Fibroblast of the aortic adventitia (primary cell): ENCODE measurements around the gene FBXO5. TPM values are rescaled to one million over a fixed set of nuclear protein-coding genes. Genes with fewer than 3 reads are reported as not detected.
"Not testable (repeated sequence)": the region's sequence is repeated elsewhere in the genome, so short reads cannot be mapped to it uniquely, and the experiment has no call there.

ENCODE experiments used
- DNase-seq: peaks from one replicate; pipeline ENCODE4 v3.0.0-alpha.2; 2010; ENCODE audit warnings: low read depth
- H3K4me3 ChIP-seq: 2 replicates; pipeline ENCODE4 v1.5.1; 2011; ENCODE audit warnings: low read depth, mild to moderate bottlenecking, control low read depth, low read length, moderate library complexity
- total RNA-seq: library from RNA; depleted of rRNA; stranded (reverse); fragments of >200 nt; gene quantifications from 2 replicates; pipeline ENCODE4 v1.2.3, GENCODE V29; 2012; ENCODE audit warnings: low replicate concordance
- TF ChIP-seq, protein P1 (sequence below): IDR thresholded peaks from 2 replicates; pipeline ENCODE4 v1.5.1; 2011; ENCODE audit warnings: mild to moderate bottlenecking, low read length, control low read depth, inconsistent platforms; ENCODE audit not compliant: insufficient read depth

The FBXO5 gene
- total RNA-seq, 1 donor = 52.9 TPM

GRCh38 chr6:152969688-152970418, 13.0 kb downstream of the FBXO5 start:
- no peak for DNase-seq
- no peak overlapping the region for H3K4me3 ChIP-seq
- TF ChIP-seq, protein P1, sequence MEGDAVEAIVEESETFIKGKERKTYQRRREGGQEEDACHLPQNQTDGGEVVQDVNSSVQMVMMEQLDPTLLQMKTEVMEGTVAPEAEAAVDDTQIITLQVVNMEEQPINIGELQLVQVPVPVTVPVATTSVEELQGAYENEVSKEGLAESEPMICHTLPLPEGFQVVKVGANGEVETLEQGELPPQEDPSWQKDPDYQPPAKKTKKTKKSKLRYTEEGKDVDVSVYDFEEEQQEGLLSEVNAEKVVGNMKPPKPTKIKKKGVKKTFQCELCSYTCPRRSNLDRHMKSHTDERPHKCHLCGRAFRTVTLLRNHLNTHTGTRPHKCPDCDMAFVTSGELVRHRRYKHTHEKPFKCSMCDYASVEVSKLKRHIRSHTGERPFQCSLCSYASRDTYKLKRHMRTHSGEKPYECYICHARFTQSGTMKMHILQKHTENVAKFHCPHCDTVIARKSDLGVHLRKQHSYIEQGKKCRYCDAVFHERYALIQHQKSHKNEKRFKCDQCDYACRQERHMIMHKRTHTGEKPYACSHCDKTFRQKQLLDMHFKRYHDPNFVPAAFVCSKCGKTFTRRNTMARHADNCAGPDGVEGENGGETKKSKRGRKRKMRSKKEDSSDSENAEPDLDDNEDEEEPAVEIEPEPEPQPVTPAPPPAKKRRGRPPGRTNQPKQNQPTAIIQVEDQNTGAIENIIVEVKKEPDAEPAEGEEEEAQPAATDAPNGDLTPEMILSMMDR = no peak

GRCh38 chr6:152966168-152966894, 16.5 kb downstream of the FBXO5 start:
- not testable (repeated sequence) for DNase-seq, H3K4me3 ChIP-seq

DNA sequence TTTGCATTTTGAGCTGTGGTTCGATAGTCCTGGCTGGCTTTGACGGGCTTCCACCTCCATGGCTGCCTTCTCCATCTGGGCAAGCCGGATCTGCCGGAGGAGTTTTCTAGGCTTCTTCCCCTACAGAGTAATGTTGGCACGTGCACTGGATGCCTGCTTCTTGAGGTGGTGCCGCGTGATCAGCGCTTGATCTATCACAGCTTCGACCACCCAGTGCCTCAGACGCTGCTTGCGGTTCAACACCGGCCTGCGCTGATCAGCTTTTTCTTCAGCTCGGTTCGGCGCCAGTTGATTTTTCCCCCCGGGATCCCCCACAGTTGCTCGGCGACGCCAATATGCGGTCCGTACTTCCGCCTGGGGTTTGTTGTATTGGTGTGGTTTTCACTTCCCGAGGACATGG, 23.5 kb downstream of the FBXO5 start:
- no peak for DNase-seq
- H3K4me3 ChIP-seq = no peak overlapping the region
- TF ChIP-seq, protein P1 = no peak

GRCh38 chr6:152957796-152958195, 25.0 kb downstream of the FBXO5 start:
- no peak for DNase-seq
- TF ChIP-seq, protein P1 = no peak
- H3K4me3 ChIP-seq = no peak overlapping the region

- TF ChIP-seq, protein P1 = no peak
- no peak overlapping the region for H3K4me3 ChIP-seq
- DNase-seq = no peak
Measured at GRCh38 chr6:152954443-152954842, 28.4 kb downstream of the FBXO5 start.

DNA sequence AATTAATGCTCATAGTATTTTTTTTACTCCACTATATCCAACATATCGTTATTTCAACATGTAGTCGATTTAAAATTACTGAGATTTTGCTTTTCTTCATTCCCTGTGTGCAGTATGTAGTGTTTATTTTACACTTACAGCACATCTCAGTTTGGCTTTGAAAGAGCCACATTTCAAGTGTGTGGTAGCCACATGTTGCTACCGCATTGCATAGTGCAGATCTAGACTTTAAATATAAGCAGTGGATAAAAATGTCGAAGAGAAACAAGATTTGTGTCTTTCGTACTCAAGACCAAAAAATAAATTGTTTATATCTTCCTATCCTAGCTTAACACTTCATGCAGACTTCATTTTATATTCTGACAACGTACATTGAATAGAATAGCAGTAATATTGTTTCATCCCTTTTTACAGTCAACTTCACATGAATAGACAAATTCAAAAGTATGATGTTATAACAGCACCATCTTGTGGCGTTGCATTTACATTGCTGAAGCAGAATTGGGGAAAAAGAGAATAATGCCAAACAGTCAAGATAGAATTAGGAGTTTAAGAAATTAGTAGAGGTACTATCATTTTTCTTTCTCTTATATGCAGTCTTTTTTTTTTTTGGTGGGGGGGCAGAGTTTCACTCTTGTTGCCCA, 29.9 kb downstream of the FBXO5 start:
- peak; percentile 71 for DNase-seq
- TF ChIP-seq, protein P1 = peak; percentile 65
- no peak overlapping the region for H3K4me3 ChIP-seq

GRCh38 chr6:152952045-152952444, 30.8 kb downstream of the FBXO5 start:
- DNase-seq = peak; percentile 54
- no peak overlapping the region for H3K4me3 ChIP-seq
- TF ChIP-seq, protein P1 = no peak
